K562 (cell line): Measurements from ENCODE around the gene CCT5. TPM values are rescaled to one million over a fixed set of nuclear protein-coding genes. Genes with fewer than 3 reads are reported as not detected.
A peak's percentile ranks its signal among the peaks of the same experiment; 100 is the strongest.

Experiments used
- BCOR ChIP-seq: fragments of 450-650 bp; IDR thresholded peaks from 2 replicates; pipeline ENCODE4 v1.6.1; 2016
- BRF1 ChIP-seq: IDR thresholded peaks from 3 replicates; pipeline ENCODE4 v1.6.1; 2011; ENCODE audit warnings: borderline replicate concordance, mild to moderate bottlenecking; ENCODE audit not compliant: insufficient read length; ENCODE audit errors: extremely low read depth
- CXXC5 ChIP-seq: fragments of 250-450 bp; sonication (Bioruptor Pico); IDR thresholded peaks from 2 replicates; pipeline ENCODE4 v1.8.0; 2022; ENCODE audit warnings: inconsistent platforms, mild to moderate bottlenecking, moderate library complexity
- DIDO1 ChIP-seq: fragments of 450-650 bp; IDR thresholded peaks from 2 replicates; pipeline ENCODE4 v1.6.1; 2016; ENCODE audit warnings: low read depth, missing biosample characterization, missing genetic modification characterization
- ELF1 ChIP-seq: fragments of 200-800 bp; sonication (Bioruptor generic); IDR thresholded peaks from 2 replicates; pipeline ENCODE4 v1.6.1; 2016; ENCODE audit warnings: missing genetic modification characterization, missing compliant biosample characterization
- HDAC1 ChIP-seq, 2 experiments: fragments of 450-650 bp; IDR thresholded peaks; 2 replicates each; pipeline ENCODE4 v1.6.1; 2016 to 2017; ENCODE audit warnings: inconsistent platforms in 1 of 2, mild to moderate bottlenecking in 1 of 2, moderate library complexity in 1 of 2
- L3MBTL2 ChIP-seq: fragments of 450-650 bp; IDR thresholded peaks from 2 replicates; pipeline ENCODE4 v1.6.1; 2016; ENCODE audit warnings: mild to moderate bottlenecking, moderate library complexity
- MAFG ChIP-seq: fragments of 450-650 bp; conservative IDR thresholded peaks from 2 replicates; pipeline ENCODE4 v1.6.1; 2016; ENCODE audit warnings: missing genetic modification characterization, missing compliant biosample characterization
- MTF1 ChIP-seq: fragments of 250-450 bp; sonication (Bioruptor Pico); IDR thresholded peaks from 2 replicates; pipeline ENCODE4 v1.9.0; 2021; ENCODE audit warnings: moderate library complexity, mild to moderate bottlenecking, inconsistent platforms, borderline replicate concordance
- NFIC ChIP-seq: fragments of 450-650 bp; IDR thresholded peaks from 2 replicates; pipeline ENCODE4 v1.6.1; 2017; ENCODE audit warnings: mild to moderate bottlenecking, inconsistent platforms
- PBX2 ChIP-seq, 2 experiments: IDR thresholded peaks in 1 of 2; conservative IDR thresholded peaks in 1 of 2; 2 replicates each; pipeline ENCODE4 v1.6.1; 2016; ENCODE audit warnings: low read depth in 2 of 2, mild to moderate bottlenecking in 1 of 2, missing compliant biosample characterization in 1 of 2, missing genetic modification characterization in 1 of 2, moderate library complexity in 1 of 2
- POLR2AphosphoS5 ChIP-seq: IDR thresholded peaks from 2 replicates; pipeline ENCODE4 v1.6.1; 2011; ENCODE audit warnings: mild to moderate bottlenecking, low read depth, low read length, moderate library complexity; ENCODE audit not compliant: control insufficient read depth, insufficient read depth
- SIRT6 ChIP-seq: IDR thresholded peaks from one replicate; pipeline ENCODE4 v1.6.1; 2012; ENCODE audit warnings: low read depth, mild to moderate bottlenecking, control low read depth, inconsistent platforms, low read length, moderate library complexity
- SMARCA5 ChIP-seq: fragments of 450-650 bp; IDR thresholded peaks from 2 replicates; pipeline ENCODE4 v1.6.1; 2016
- SRF ChIP-seq, 2 experiments: fragments of 250-450, 450-650 bp in 1 of 2; sonication (Bioruptor Pico) in 1 of 2; sonication (generic) in 1 of 2; formaldehyde crosslinking; IDR thresholded peaks; 2 replicates each; pipeline versions ENCODE4 v1.5.0 to v1.5.1; 2020 to 2022; ENCODE audit warnings: mild to moderate bottlenecking in 1 of 2, missing genetic modification reagents in 1 of 2
- TCF15 ChIP-seq: fragments of 250-450 bp; sonication (Bioruptor Pico); IDR thresholded peaks from 2 replicates; pipeline ENCODE4 v1.8.0; 2022; ENCODE audit warnings: moderate library complexity, mild to moderate bottlenecking, inconsistent platforms
- VEZF1 ChIP-seq: fragments of 200-800 bp; sonication (Bioruptor generic); IDR thresholded peaks from 2 replicates; pipeline ENCODE4 v1.6.1; 2017; ENCODE audit warnings: missing genetic modification characterization, missing compliant biosample characterization
- ZBTB1 ChIP-seq: sonication (generic); formaldehyde crosslinking; IDR thresholded peaks from 2 replicates; pipeline ENCODE4 v1.8.1; 2023; ENCODE audit warnings: missing genetic modification reagents, low read depth, mild to moderate bottlenecking, borderline replicate concordance
- ZNF175 ChIP-seq: fragments of 200-800 bp; sonication (Bioruptor generic); IDR thresholded peaks from 2 replicates; pipeline ENCODE4 v1.6.1; 2016; ENCODE audit warnings: low read depth, mild to moderate bottlenecking, missing genetic modification characterization, missing compliant biosample characterization
- ZNF224 ChIP-seq: sonication (generic); formaldehyde crosslinking; IDR thresholded peaks from 2 replicates; pipeline ENCODE4 v1.8.0; 2022; ENCODE audit warnings: mild to moderate bottlenecking, missing genetic modification reagents
- ZNF324 ChIP-seq: fragments of 250-450 bp; sonication (Bioruptor Pico); IDR thresholded peaks from 2 replicates; pipeline ENCODE4 v1.4.0; 2020; ENCODE audit warnings: mild to moderate bottlenecking
- ZNF507 ChIP-seq: conservative IDR thresholded peaks from 2 replicates; pipeline ENCODE4 v1.6.1; 2017; ENCODE audit warnings: missing genetic modification characterization, missing compliant biosample characterization
- ZNF717 ChIP-seq: fragments of 250-450 bp; sonication (Bioruptor Pico); IDR thresholded peaks from 2 replicates; pipeline ENCODE4 v1.5.0; 2021
- ZNF766 ChIP-seq: fragments of 200-800 bp; sonication (Bioruptor generic); conservative IDR thresholded peaks from 2 replicates; pipeline ENCODE4 v1.6.1; 2016; ENCODE audit warnings: missing genetic modification characterization, missing compliant biosample characterization
- ZSCAN29 ChIP-seq: fragments of 450-650 bp; IDR thresholded peaks from 2 replicates; pipeline ENCODE4 v1.6.1; 2017
- polyA plus RNA-seq, 8 experiments: library from polyadenylated mRNA; depleted of rRNA in 4 of 8; stranded (reverse) in 5 of 8; unstranded in 3 of 8; fragments of >200 nt; fragmentation: Nextera tagmentation in 2 of 8; fragmentation: Illumina TruSeq in 1 of 8; extraction: Ambion mirVana in 2 of 8; extraction: Trizol in 1 of 8; gene quantifications; 2 replicates each; pipeline versions ENCODE4 v1.2.1 to v1.2.3, GENCODE V29; 2011 to 2014; ENCODE audit warnings: inconsistent platforms in 1 of 8, missing spikeins in 1 of 8
- total RNA-seq, 7 experiments: library from RNA; depleted of rRNA in 6 of 7; stranded (reverse); fragments of >200 nt in 6 of 7; fragmentation: Illumina TruSeq in 2 of 7; extraction: Trizol in 2 of 7; gene quantifications; 2 replicates each; pipeline versions ENCODE4 v1.2.1 to v1.2.3, GENCODE V29; 2011 to 2021; ENCODE audit warnings: low replicate concordance in 1 of 7

Gene CCT5
- total and polyA plus RNA-seq, 9 of the 15 experiments (the other 6 are each of a cell fraction or from before 2014, with no cell fraction given), result 782 to 1,606 (median 1,153) TPM

GRCh38 chr5:10249948-10250805 lies at the start of gene CCT5 (continued):
- TF ChIP-seq PBX2 (CRISPR knock-in tag; IDR thresholded peaks at IDR 0.05; ENCODE audit: low read depth) (no peak), PBX2 (tag; conservative IDR thresholded peaks at IDR 0.05; ENCODE audit: low read depth) (no peak), BRF1 (no peak), SMARCA5 (no peak), CXXC5 (CRISPR knock-in tag) (peak; percentile 59), ZNF224 (peak; percentile 53; the same call in 1 of the 2 replicates), ZNF717 (CRISPR knock-in tag) (no peak), ZNF324 (CRISPR knock-in tag) (no peak), BCOR (no peak), ZBTB1 (CRISPR knock-in tag) (no peak; the same call in 1 of the 2 replicates), SIRT6 (no peak), ZSCAN29 (no peak), POLR2AphosphoS5 (peak; percentile 93), MTF1 (CRISPR knock-in tag) (no peak), SRF (CRISPR knock-in tag; IDR thresholded peaks at IDR 0.05) (peak in 1 of 2 experiments; percentile 42; a peak in 1 of 4 replicates), DIDO1 (no peak), HDAC1 (IDR thresholded peaks at IDR 0.05) (peak in 1 of 2 experiments; percentile 94; a peak in 2 of 4 replicates), ZNF766 (CRISPR knock-in tag) (peak; percentile 83; the same call in 1 of the 2 replicates), ELF1 (tag) (peak; percentile 92), ZNF507 (no peak), TCF15 (CRISPR knock-in tag) (no peak), MAFG (tag) (no peak), VEZF1 (CRISPR knock-in tag) (peak; percentile 59), NFIC (peak; percentile 55; the same call in 1 of the 2 replicates), L3MBTL2 (peak; percentile 93), ZNF175 (CRISPR knock-in tag) (no peak)
